Endodermal cell (in vitro differentiated cells): Measurements from ENCODE around the gene KCND2. TPM values are rescaled to one million over a fixed set of nuclear protein-coding genes. Genes with fewer than 3 reads are reported as not detected.

Experiments used
- DNase-seq: peaks from one replicate; pipeline ENCODE4 v3.0.0-alpha.2; 2017
- H3K27ac ChIP-seq: 2 replicates; pipeline ENCODE4 v1.5.1; 2013; ENCODE audit warnings: mild to moderate bottlenecking, low read depth, low read length, moderate library complexity
- H3K27me3 ChIP-seq: 2 replicates; pipeline ENCODE4 v1.6.1; 2013; ENCODE audit warnings: mild to moderate bottlenecking, low read length, moderate library complexity; ENCODE audit not compliant: insufficient read depth, control insufficient read depth, poor library complexity, severe bottlenecking
- H3K36me3 ChIP-seq: 2 replicates; pipeline ENCODE4 v1.7.0; 2013; ENCODE audit warnings: mild to moderate bottlenecking, low read length, moderate library complexity; ENCODE audit not compliant: control insufficient read depth, insufficient read depth
- H3K4me1 ChIP-seq: one replicate; pipeline ENCODE4 v1.7.0; 2013; ENCODE audit warnings: low read length; ENCODE audit not compliant: control insufficient read depth, insufficient read depth
- H3K4me3 ChIP-seq: 2 replicates; pipeline ENCODE4 v1.5.1; 2013; ENCODE audit warnings: mild to moderate bottlenecking, low read length, moderate library complexity
- H3K9ac ChIP-seq: 2 replicates; pipeline ENCODE4 v1.6.1; 2013; ENCODE audit warnings: mild to moderate bottlenecking, low read length, moderate library complexity; ENCODE audit not compliant: poor library complexity, severe bottlenecking; ENCODE audit errors: extremely low read depth
- H3K9me3 ChIP-seq: 2 replicates; pipeline ENCODE4 v1.6.1; 2013; ENCODE audit warnings: mild to moderate bottlenecking, low read length, moderate library complexity; ENCODE audit not compliant: control insufficient read depth
- H3K27ac Mint-ChIP-seq: 2 replicates; pipeline ENCODE4 v1.8.0; 2020; ENCODE audit warnings: mixed read lengths
- H3K27me3 Mint-ChIP-seq: 2 replicates; pipeline ENCODE4 v1.8.0; 2021; ENCODE audit warnings: mild to moderate bottlenecking, mixed read lengths; ENCODE audit not compliant: insufficient read depth
- H3K36me3 Mint-ChIP-seq: 2 replicates; pipeline ENCODE4 v1.8.0; 2020; ENCODE audit warnings: low read depth, mixed read lengths
- H3K4me1 Mint-ChIP-seq: 2 replicates; pipeline ENCODE4 v1.8.0; 2020; ENCODE audit warnings: mixed read lengths
- H3K4me3 Mint-ChIP-seq: 2 replicates; pipeline ENCODE4 v1.8.0; 2020; ENCODE audit warnings: mild to moderate bottlenecking, moderate library complexity, mixed read lengths
- H3K9me3 Mint-ChIP-seq: 2 replicates; pipeline ENCODE4 v1.8.0; 2020; ENCODE audit warnings: mild to moderate bottlenecking, mixed read lengths
- WGBS, 2 experiments: methylation state at CpG; one replicate each; pipeline versions ENCODE4 v1.1.5 to v1.1.7; 2013; ENCODE audit warnings: missing lambda C conversion rate in 2 of 2, mixed read lengths in 1 of 2; ENCODE audit not compliant: insufficient coverage in 1 of 2, insufficient read length in 1 of 2; 5-methylcytosine and 5-hydroxymethylcytosine counted together
- total RNA-seq, 2 donors: library from RNA; stranded (reverse); fragmentation: NEBNext Ultra II Directional in 1 of 2; extraction: Animal tissue kit (Norgen Biotek cat#: 25700) in 1 of 2; gene quantifications; 2 replicates in 1 of 2; 3 replicates in 1 of 2; pipeline ENCODE4 v1.2.1, GENCODE V29; 2021
- TF ChIP-seq, protein P1 (sequence below): fragments of 200-600 bp; sonication (generic); conservative IDR thresholded peaks from 2 replicates; pipeline ENCODE4 v1.5.0; 2021; ENCODE audit warnings: antibody characterized with exemption, mild to moderate bottlenecking

The KCND2 gene
- total RNA-seq, 2 donors from 2014 or later = 0.71 to 4.6 TPM

DNA sequence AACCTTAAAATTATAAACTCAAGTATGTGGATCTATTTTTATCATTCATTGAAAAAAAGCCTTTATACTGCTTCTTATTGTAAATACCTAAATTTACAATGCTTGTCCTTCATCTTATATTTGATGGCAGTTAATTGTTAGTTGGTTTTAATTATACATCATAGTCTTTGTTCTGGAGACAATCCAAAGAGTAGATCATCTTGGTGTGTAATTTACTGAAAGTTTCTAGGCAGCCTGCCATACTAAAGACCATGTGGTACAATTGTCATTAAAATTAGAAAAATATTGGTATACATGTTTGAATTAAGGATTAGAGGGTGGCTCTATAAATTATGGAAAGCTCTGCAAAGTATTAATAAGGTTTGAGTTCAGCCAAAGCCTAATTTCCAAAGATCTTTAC, 231.4 kb downstream of the KCND2 start:
- Histone ChIP-seq H3K27ac (no peak overlapping the region), H3K27me3 (no peaks in the 10 kb centered on the region), H3K9ac (no peak overlapping the region), H3K9me3 (no peaks in the 10 kb centered on the region), H3K4me1 (peaks cover 9% of the 10 kb centered on the region), H3K36me3 (no peaks in the 10 kb centered on the region), H3K4me3 (no peak overlapping the region)
- Mint-ChIP-seq H3K27ac (no peak overlapping the region), H3K4me1 (peaks cover 18% of the 10 kb centered on the region), H3K4me3 (no peak overlapping the region), H3K36me3 (no peaks in the 10 kb centered on the region), H3K9me3 (no peaks in the 10 kb centered on the region), H3K27me3 (no peaks in the 10 kb centered on the region)
- TF ChIP-seq, protein P1, sequence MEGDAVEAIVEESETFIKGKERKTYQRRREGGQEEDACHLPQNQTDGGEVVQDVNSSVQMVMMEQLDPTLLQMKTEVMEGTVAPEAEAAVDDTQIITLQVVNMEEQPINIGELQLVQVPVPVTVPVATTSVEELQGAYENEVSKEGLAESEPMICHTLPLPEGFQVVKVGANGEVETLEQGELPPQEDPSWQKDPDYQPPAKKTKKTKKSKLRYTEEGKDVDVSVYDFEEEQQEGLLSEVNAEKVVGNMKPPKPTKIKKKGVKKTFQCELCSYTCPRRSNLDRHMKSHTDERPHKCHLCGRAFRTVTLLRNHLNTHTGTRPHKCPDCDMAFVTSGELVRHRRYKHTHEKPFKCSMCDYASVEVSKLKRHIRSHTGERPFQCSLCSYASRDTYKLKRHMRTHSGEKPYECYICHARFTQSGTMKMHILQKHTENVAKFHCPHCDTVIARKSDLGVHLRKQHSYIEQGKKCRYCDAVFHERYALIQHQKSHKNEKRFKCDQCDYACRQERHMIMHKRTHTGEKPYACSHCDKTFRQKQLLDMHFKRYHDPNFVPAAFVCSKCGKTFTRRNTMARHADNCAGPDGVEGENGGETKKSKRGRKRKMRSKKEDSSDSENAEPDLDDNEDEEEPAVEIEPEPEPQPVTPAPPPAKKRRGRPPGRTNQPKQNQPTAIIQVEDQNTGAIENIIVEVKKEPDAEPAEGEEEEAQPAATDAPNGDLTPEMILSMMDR = no peak
- DNase-seq = no peak

DNA sequence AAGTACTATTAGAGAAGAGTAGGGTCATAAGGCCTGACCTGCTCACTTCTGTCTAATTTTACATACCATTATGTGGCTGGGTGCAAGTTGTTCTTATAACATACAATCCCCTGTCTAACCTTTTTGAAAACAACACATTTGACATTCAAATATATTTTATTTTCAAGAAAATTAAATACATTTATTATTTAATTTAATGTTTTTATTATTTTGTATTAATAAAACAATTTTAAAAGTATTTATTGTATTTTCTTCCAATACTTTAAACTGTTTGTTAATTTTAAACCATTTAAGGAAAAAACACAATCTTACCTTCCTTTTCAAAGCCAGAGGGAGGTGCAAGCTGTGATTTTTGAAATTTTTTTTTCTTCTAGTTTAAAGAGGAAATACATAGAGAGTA, 232.8 kb downstream of the KCND2 start:
- no peak overlapping the region for H3K27ac Mint-ChIP-seq
- Histone ChIP-seq H3K9me3 (no peaks in the 10 kb centered on the region), H3K9ac (no peak overlapping the region), H3K27ac (no peak overlapping the region), H3K36me3 (no peaks in the 10 kb centered on the region), H3K4me3 (no peak overlapping the region), H3K27me3 (no peaks in the 10 kb centered on the region), H3K4me1 (peaks cover 9% of the 10 kb centered on the region)
- H3K27me3 Mint-ChIP-seq = no peaks in the 10 kb centered on the region
- no peaks in the 10 kb centered on the region for H3K9me3 Mint-ChIP-seq
- no peak overlapping the region for H3K4me3 Mint-ChIP-seq
- peaks cover 19% of the 10 kb centered on the region for H3K4me1 Mint-ChIP-seq
- TF ChIP-seq, protein P1 = no peak
- H3K36me3 Mint-ChIP-seq = no peaks in the 10 kb centered on the region
- DNase-seq = no peak

DNA sequence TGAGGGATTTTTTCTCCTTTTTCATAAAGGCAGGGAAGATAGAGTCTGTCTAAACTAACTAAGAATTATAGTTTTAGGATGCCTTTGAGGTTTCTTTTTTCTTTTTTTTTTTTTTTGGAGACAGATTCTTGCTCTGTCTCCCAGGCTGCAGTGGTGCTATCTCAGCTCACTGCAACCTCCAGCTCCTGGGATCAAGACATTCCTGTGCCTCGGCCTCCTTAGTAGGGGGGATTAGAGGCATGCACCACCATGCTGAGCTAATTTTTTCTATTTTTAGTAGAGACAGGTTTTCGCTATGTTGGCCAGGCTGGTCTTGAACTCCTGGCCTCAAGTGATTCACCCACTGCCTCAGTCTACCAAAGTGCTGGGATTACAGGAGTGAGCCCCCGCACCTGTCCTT, 239.7 kb downstream of the KCND2 start:
- Mint-ChIP-seq H3K9me3 (no peaks in the 10 kb centered on the region), H3K27ac (no peak overlapping the region), H3K4me1 (peaks cover 16% of the 10 kb centered on the region), H3K36me3 (no peaks in the 10 kb centered on the region), H3K27me3 (no peaks in the 10 kb centered on the region), H3K4me3 (no peak overlapping the region)
- H3K4me1 ChIP-seq = no peaks in the 10 kb centered on the region
- no peak overlapping the region for H3K4me3 ChIP-seq
- DNase-seq = no peak
- 40 to 82% methylated on average over 2 to 3 of the region's 3 CpGs for WGBS, 2 experiments
- no peak overlapping the region for H3K9ac ChIP-seq
- TF ChIP-seq, protein P1 = no peak
- no peak overlapping the region for H3K27ac ChIP-seq
- H3K27me3 ChIP-seq = no peaks in the 10 kb centered on the region
- H3K9me3 ChIP-seq = no peaks in the 10 kb centered on the region
- no peaks in the 10 kb centered on the region for H3K36me3 ChIP-seq
